ENCODE data around the gene ZSCAN12.
"Not testable (repeated sequence)": the region's sequence is repeated elsewhere in the genome, so short reads cannot be mapped to it uniquely, and the experiment has no call there.

ZSCAN12 gene

DNA sequence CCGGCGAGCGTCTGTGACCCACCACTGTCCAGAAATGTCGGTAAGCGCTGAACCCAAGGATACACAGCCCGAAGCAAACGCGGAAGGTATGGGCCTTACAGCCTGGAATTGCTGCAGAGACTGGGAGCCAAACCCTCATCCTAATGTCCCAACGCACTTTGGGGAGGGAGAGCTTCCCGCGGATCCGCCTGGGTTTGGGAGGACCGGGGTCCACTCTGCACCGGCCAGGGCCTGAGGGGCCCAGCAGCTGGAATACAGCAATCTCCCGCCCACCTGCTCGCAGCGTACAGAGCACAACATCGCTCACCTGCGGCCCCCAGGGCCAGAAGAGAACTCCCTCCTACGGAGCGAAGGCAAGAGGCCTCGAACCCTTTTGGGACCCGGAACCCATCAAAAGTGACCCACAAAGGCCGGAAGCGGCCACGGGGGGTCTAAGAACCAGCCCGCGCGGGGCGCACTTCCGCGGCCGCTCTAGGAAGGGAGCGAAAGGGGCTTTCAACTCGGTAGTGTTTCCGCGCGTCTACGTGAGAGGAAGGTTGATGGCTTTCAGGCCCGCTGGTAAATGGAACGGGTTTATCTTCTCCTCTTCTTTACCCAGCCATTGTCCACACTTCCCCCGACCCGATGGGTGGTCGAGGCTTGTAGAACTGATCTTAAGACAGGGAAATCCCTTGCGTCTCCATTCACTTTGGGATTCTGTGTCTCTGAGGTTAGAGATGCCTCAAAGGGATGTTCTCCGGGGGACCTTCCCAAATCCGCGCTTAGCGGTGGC lies at the start of gene ZSCAN12:
TSS of gene ZSCAN12 (minus strand) at position 398 of the 772 bp plus-strand sequence. CDS start 1,342 bp downstream, outside the sequence.
- DNase-seq = peak; percentile 6

DNA sequence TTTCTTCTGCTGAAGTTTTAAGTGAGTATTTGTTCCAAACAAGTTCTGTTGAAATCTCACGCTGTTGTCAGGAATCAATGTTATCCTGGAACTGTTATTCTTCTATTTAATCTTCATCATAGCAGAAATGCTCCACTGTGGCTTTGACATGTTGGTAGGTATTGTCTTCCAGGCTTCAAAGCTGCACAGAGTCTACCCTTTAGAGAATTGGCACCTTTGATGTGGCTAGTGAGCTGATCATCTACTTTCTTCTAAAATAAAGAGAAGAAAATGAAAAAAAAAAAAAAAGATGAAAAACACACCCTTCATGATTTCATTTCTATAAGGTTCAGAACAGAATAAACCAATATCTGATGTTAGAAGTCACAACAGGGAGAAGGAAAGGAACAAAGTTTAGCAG lies 49.5 kb upstream of the ZSCAN12 start:
- no peak for DNase-seq

DNA sequence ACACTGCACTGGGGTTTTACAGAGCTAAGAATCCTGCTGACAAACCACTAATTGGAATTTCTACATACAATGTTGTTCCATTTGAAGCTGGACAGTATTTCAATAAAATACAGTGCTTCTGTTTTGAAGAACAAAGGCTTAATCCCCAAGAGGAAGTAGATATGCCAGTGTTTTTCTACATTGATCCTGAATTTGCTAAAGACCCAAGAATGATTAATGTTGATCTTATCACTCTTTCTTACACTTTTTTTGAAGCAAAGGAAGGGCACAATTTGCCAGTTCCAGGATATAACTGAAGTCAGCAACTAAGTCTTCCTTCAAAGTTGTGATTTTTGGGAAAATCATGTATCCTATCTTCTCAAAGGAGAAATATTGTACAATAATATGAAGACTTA lies 48.0 kb upstream of the ZSCAN12 start:
- DNase-seq = not testable (repeated sequence)

DNA sequence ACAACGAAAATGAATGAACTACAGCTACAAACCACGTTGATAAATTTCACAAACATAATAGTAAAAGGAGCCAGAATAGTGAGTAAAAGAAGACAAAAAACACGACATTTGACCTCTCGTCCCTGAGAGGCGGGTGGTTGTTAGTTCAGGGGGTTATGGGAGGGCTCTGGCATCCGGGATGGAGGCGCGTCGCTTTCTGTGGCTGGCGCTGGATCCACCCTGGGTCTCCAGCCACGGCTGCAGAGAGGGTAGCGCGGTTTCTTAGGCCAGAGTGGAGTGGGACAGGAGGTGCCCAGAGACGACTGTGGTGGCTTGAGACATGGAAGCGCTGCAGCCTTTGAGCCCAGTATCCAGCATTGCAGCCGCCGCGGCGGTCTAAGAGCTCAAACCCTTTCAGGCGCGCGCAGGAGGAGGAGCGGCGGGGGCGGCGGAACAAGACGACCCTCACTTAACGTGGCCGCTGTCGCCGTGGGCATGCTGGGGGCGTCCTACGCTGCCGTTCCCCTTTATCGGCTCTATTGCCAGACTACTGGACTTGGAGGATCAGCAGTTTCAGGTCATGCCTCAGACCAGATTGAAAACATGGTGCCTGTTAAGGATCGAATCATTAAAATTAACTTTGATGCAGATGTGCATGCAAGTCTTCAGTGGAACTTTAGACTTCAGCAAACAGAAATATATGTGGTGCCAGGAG lies 47.4 kb upstream of the ZSCAN12 start:
- DNase-seq = no peak

DNA sequence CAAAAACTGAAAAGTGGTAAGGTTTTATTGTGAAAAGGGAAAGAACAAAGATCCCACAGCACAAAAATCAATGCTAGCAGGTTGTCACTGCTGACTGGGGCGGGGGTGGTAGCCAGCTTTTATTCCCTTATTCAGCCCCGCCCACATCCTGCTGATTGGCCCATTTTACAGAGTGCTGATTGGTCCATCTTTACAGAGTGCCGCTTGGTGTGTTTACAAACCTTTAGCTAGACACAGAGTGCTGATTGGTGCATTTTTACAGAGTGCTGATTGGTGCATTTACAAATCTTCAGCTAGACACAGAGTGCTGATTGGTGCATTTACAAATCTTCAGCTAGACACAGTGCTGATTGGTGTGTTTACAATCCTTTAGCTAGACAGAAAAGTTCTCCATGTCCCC lies 45.2 kb upstream of the ZSCAN12 start:
- DNase-seq = not testable (repeated sequence)

DNA sequence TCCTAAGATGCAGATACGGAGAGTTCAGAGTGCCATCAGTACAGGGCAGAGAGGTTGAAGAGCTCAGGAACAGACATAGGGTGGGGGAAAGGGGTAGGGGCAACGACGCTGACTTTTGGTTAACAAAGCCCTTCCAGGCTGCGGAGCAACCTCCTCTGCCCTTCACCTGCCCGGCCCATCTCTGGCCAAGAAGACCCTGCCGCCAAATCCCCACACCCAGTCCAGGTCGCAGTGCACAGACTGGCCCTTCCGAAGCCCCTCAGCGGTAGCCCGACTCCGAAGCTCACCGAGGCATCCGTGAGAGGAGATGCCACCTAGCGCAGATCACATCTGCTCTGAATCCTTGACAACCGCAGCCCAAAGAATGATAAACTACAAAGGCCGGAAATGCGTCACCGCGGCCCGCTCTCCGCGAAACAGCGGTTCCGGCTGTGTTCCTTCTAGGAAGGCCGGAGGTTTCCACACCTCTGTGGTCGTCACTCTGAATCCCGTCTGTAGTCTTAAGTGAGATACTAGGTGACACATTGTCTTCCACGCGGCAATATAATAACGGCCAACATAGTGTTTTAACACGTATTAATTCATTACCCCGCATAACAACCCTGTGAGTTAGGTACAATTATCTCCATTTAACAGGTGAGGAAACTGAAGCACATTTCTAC lies 43.7 kb upstream of the ZSCAN12 start, which contains the start of gene ZSCAN23:
TSS of gene ZSCAN23 (minus strand) at position 380 of the 662 bp plus-strand sequence. CDS start 7,225 bp downstream, outside the sequence.
- peak; percentile 61 for DNase-seq

DNA sequence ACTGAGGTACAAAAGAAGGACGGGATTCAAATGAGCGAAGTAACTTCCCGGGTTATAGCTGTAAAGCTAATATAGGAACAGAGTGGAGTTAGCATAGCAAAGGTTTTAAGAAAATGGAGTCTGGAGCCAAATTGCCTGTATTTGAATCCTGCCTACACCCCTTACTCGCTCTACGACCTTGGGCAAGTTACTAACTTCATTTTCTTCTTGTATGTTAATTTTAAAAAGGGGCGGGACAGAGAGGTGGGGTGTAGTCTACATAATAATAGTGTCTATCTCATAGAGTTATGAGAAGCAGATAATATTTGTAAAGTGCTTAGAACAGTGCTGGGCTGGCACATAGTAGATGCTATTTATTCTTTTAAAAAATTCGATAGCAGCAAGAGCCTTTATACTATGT lies 43.0 kb upstream of the ZSCAN12 start:
- DNase-seq = no peak

DNA sequence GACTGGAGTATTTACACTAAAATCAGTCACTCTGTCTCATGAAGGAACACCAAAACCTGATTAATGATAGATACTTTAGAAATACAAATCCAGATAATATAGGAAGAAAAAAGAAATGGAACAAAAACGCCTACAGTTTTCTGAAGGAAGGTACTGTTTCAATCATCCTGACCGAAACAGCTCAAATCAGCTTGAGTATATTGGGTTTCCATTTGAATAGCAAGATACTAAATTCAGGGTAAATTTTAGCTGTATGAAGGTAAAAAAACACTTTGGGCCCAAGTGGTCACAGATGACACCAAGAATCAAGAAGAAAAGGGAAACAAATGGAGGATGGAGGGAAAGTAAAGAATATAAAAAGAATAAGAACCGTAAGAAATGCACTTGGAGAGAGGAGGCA lies 36.9 kb upstream of the ZSCAN12 start:
- no peak for DNase-seq

DNA sequence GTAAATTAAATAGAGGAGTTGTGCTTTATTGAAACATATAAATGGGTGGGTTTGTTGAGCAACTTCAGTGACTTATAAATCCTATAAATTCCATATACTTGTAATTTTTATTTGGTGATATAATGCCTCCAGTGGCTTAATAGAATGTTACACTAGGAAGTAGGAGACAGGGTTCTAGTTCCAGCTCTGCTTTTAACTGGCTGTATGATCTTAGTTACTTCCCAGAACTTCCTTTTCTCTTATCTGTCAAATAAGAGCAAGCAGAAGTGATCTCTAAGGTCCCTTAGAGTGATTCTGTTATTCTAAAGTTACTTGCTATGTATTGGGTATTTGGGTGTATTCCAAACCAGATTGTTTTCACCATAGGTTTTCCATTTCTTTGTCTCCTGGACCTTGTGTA lies 33.6 kb upstream of the ZSCAN12 start:
- DNase-seq = no peak

DNA sequence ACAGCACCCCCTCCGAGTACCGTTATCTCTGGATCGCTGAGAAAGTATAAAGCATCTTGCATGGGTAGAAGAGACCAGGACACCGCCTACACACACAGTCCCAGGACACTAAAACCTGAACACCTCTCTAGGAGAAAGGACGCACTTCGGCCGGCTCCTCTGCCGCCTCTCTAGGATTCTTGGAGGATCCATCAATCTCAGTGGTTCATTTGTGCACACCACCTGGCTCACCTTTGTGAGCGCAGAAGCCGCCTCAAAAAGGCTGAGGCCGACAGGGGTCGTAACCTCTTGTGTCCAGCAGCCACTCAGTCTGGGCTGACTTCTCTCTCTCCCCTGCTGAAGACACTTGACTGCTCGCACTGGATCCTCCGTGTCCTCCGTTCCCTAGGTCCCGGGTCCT lies 30.2 kb upstream of the ZSCAN12 start:
- DNase-seq = no peak

DNA sequence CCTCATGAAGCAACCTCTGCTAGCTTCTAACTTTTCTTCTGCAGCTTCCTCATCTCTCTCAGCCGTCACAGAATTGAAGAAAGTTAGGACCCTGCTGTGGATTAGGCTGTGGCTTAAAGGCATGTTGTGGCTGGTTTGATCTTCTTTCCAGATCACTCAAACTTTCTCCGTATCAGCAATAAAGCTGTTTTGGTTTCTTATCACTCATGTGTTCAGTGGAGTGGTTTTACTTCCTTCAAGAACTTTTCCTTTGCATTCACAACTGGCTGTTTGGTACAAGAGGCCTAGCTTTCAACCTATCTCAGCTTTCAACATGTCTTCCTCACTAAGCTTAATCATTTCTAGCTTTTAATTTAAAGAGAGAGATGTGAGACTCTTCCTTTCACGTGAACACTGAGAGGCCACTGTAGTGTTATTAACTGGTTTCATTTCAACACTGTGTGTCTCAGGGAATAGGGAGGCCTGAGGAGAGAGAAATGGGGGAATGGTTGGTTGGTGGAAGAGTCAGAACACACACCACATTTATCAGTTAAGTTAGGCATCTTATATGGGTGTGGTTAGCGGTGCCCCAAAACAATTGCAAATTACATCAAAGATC lies 26.5 kb upstream of the ZSCAN12 start:
- no peak for DNase-seq

DNA sequence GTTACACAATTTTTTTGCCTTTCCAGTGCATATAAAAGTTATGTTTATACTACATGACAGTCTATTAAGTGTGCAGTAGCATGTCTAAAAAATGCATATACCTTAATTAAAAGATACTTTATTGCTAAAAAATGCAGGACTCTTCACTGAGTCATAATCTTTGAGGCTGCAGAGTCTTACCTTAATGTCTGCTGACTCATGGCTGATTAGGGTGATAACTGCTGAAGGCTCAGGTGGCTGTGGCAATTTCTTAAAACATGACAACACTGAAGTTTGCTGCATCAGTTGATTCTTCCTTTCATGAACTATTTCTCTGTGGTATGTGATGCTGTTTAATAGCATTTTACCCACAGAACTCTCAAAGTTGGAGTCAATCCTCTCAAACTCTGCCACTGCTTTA lies 24.6 kb upstream of the ZSCAN12 start:
- DNase-seq = no peak

DNA sequence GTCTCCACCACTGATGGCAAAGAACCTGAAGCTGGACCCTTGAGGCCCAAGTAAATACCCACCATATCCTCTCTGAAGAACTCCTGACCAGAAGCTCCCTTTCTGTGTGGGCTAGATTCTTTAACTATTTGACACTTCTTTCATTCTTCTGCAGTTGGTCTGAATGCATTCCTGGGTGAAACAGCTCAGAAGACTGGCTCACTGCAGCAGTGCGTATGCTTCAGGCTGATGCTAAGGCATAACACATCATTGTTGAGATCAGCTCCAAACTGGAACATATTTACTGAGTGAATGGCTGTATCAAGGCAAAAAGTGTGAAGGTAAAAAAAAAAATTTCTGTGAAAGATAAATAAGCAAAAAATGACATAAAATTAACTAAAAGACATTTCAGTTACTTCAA lies 24.0 kb upstream of the ZSCAN12 start:
- no peak for DNase-seq

DNA sequence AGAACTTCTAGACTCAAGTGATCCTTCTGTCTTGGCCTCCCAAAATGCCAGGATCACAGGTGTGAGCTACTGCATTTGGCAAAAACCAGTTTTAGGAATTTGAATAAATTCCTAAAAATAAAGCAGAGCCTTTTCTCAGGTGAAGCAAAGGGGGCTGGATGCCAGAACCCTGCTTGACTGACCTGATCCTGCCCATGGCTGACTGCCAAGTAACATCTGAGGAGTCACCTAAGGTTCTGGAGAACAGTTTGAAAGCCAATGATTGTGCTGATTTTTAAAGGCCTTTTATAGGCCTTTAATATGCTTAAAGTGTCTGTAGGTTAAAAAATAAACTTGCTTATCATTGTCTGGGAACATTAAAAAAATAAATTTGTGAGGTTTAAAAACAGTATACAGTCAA lies 14.1 kb upstream of the ZSCAN12 start:
- no peak for DNase-seq

DNA sequence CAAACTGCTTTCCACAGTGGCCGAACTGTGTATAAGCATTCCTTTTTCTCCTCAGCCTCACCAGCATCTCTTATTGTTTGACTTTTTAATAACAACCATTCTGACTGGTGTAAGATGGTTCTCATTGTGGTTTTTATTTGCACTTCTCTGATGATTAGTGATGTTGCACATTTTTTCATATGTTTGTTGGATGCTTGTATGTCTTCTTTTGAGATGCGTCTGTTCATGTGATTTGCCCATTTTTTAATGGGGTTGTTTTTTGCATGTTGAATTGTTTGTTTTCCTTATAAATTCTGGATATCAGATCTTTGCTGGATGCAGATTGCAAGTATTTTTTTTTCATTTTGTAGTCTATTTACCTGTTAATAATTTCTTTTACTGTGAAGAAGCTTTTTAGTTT lies 11.2 kb upstream of the ZSCAN12 start:
- DNase-seq = no peak

DNA sequence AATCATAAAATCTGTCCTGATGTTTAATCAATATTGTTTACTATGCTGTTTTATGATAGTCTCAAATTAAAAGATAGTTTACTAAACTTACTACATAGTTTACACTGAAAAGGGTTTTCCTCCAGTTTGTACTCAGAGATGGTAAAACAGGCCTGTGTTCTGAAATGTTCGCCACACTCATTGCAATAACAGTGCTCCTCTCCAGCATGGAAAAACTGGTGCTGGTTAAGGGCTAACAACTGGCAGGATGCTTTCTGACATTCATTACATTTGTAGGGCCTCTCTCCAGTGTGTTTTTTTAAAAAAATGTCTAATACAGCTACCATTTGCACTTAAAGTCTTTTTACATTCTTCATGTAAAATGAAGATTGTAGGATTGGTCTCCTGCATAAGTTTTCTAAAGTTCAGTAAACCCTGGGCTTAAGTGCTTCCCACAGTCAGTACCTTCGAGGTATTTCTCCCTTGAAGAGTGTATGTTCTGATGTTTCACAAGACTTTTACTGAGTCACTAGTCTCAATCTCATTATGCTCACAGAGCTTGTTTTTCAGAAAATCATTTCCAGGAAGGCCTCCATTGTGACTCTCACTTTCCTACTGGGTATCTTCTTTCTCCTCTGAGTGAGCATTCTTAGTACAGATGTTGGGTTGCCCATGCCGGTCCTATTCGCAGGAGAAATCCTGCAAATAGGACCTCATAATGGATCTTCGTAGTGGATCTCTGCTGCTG lies 8.7 kb upstream of the ZSCAN12 start:
- DNase-seq = no peak

DNA sequence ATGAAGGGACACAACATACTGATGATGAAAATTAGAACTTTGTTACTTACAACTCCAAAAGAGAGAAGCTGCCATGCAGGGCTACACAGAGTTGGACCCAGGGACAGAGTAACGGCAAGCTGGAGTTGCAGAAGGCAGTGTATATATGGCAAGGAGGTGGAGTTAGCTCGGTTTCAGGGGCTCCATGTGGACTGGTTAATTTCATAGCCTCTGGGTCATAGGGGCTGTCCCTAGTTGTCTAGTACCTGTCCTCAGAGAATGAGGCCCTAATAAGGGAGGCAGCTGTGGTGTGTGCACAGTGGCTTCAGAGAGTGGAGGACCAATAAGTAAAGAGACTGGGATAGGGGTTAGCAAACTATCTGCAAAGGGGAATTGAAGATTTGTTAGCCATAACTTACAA lies 7.9 kb upstream of the ZSCAN12 start:
- DNase-seq = no peak

DNA sequence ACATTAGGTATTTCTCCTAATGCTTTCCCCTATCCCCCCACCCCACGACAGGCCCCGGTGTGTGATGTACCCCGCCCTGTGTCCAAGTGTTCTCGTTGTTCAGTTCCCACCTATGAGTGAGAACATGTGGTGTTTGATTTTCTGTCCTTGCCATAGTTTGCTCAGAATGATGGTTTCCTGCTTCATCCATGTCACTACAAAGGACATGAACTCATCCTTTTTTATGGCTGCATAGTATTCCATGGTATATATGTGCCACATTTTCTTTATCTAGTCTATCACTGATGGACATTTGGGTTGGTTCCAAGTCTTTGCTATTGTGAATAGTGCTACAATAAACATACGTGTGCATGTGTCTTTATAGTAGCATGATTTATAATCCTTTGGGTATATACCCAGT lies 4.4 kb upstream of the ZSCAN12 start:
- DNase-seq = not testable (repeated sequence)

DNA sequence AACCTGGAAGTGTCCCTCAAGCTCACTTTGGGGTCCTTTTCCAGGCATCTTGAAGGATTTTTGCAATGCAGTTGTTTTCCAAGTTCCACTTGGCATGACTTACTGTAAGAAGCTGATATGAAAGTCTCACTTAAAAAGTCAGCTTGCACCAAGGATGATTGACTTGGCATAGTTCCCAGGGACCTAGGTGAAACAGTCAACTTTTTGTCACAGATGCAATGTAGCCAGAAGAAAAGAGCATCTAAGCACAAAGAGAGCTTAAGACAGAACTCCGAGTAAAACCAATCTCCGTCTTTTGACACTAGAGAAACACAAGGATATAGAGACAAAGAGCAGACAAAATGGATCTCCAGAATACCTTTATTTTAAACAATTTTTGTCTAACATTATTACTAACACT lies 2.6 kb upstream of the ZSCAN12 start:
- no peak for DNase-seq

DNA sequence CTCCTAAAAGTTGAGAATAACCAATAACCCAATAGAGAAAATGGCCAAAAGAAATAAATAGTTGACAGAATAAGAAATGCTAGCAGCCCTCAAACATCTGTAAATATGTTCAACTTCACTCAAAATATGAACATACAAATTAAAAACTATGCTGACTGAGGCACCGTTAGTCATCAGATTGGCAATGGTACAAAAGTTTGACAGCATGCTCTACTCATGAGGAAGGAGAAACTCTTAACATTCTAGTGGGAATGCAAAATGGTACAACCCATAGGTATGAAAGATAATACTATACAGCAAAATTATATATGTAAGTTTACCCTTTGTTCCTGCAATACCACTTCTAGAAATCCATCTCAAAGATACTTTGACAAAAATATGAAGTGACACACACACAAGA lies 1.6 kb upstream of the ZSCAN12 start:
- DNase-seq = no peak

DNA sequence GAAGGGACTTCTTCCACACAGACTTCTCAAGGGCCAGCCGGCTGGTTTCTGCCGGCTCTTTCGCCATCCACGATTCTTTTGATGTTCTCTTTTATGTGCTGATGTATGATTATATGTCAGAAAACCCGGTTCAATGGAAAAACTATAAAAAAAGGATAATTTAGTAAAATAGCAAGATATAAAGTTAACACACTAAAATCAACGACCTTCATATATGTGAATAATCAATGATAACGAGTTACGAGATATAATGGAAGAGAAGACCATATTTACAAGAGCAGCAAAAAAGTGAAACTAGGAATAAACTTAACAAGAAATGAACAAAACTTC lies 540 bp upstream of the ZSCAN12 start:
- DNase-seq = no peak

DNA sequence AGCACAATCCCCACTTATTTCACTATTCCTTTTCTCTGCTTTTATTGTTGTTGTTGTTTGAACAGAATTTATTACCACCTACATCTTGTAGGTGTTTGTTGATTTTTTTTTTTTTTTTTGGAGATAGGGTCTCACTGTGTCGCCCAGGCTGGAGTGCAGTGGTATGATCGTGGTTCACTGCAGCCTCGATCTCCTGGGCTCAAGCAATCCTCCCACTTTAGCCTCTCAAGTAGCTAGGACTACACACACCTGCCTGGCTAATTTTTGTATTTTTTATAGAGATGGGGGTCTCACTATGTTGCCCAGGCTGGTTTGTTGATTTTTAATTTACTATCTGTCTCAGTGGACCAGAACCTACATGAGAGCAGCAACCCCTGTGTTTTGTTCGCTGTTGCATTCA lies 3.6 kb downstream of the ZSCAN12 start:
- DNase-seq = no peak

All from NCI-H1417 treated with DMSO at 0.1 percent for 48 hours (cell line).